Measurements from ENCODE around the gene FAM193A. TPM values are rescaled to one million over a fixed set of nuclear protein-coding genes. Genes with fewer than 3 reads are reported as not detected.
A peak's percentile ranks its signal among the peaks of the same experiment; 100 is the strongest.

The FAM193A gene
- total RNA-seq, 4 donors from 2014 or later: 27.7 to 40.4 (median 31.1) TPM

GRCh38 chr4:2667428-2667827, 131.0 kb downstream of the FAM193A start:
- H3K4me3 ChIP-seq: peak overlapping the region in 1 of 4 donors; percentile 12
- peaks cover 0 to 27% (median 11%) of the 10 kb centered on the region in 4 donors for H3K4me1 ChIP-seq
- H3K27me3 ChIP-seq: no peaks in the 10 kb centered on the region
- no peaks in the 10 kb centered on the region for H3K9me3 ChIP-seq
- TF ChIP-seq POLR2AphosphoS5 (IDR thresholded peaks at IDR 0.05): no peak
- TF ChIP-seq EP300 (IDR thresholded peaks at IDR 0.05; ENCODE audit: low read depth): no peak
- TF ChIP-seq, protein P1, sequence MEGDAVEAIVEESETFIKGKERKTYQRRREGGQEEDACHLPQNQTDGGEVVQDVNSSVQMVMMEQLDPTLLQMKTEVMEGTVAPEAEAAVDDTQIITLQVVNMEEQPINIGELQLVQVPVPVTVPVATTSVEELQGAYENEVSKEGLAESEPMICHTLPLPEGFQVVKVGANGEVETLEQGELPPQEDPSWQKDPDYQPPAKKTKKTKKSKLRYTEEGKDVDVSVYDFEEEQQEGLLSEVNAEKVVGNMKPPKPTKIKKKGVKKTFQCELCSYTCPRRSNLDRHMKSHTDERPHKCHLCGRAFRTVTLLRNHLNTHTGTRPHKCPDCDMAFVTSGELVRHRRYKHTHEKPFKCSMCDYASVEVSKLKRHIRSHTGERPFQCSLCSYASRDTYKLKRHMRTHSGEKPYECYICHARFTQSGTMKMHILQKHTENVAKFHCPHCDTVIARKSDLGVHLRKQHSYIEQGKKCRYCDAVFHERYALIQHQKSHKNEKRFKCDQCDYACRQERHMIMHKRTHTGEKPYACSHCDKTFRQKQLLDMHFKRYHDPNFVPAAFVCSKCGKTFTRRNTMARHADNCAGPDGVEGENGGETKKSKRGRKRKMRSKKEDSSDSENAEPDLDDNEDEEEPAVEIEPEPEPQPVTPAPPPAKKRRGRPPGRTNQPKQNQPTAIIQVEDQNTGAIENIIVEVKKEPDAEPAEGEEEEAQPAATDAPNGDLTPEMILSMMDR (IDR thresholded peaks at IDR 0.05): no peak
- no peak for TF ChIP-seq POLR2A (IDR thresholded peaks at IDR 0.05)
- in situ Hi-C loops (cut with MboI; ENCODE audit: low pct_ligation_motif_present in 1 of 4, low pct_unique_long_range_greater_than_20kb in 1 of 4, low sequenced_read_pairs in 3 of 4) (no loop called here), intact Hi-C loops (cut with DNase I; ENCODE audit: low total_unique reads) (no loop called here)
- no peak for DNase-seq
- peaks cover 0 to 17% (median 3%) of the 10 kb centered on the region in 4 donors for H3K36me3 ChIP-seq
- 10 to 16% methylated on average over 2 of the region's 2 CpGs for WGBS, 2 donors (ENCODE audit: low coverage in 1 of 2)
- peak overlapping the region in 3 of 4 donors; percentile 7 to 42 (median 40) for H3K27ac ChIP-seq

GRCh38 chr4:2671267-2671895, 134.9 kb downstream of the FAM193A start:
- TF ChIP-seq POLR2AphosphoS5 (IDR thresholded peaks at IDR 0.05) (no peak), POLR2A (IDR thresholded peaks at IDR 0.05) (no peak)
- in situ Hi-C loops (cut with MboI; ENCODE audit: low pct_ligation_motif_present in 1 of 4, low pct_unique_long_range_greater_than_20kb in 1 of 4, low sequenced_read_pairs in 3 of 4) (no loop called here), intact Hi-C loops (cut with DNase I; ENCODE audit: low total_unique reads) (no loop called here)
- Histone ChIP-seq H3K36me3 (peaks cover 0 to 36% (median 3%) of the 10 kb centered on the region in 4 donors), H3K27ac (no peak overlapping the region), H3K4me3 (no peak overlapping the region), H3K9me3 (no peaks in the 10 kb centered on the region), H3K27me3 (no peaks in the 10 kb centered on the region), H3K4me1 (peaks cover 0 to 21% (median 14%) of the 10 kb centered on the region in 4 donors)
- no peak for DNase-seq
- WGBS, 2 donors (ENCODE audit: low coverage in 1 of 2): 85 to 100% methylated on average over 1 to 10 of the region's 10 CpGs

DNA sequence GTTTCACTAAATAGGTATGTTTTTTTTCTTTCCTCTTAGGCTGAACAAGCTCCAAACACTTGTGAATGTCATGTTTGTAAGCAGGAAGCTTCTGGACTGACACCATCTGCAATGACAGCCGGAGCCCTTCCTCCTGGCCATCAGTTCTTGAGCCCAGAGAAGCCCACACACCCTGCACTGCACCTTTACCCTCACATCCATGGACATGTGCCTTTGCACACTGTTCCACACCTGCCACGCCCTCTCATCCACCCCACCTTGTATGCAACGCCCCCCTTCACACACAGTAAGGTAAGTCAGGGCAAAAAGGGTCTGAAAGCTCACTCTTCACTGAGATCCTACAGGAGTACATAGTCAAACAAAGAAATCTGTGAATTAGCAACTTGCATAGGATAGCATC, 135.6 kb downstream of the FAM193A start:
- intact Hi-C loops (cut with DNase I; ENCODE audit: low total_unique reads): no loop called here
- no peak overlapping the region for H3K27ac ChIP-seq

GRCh38 chr4:2672700-2673099, 136.3 kb downstream of the FAM193A start:
- Histone ChIP-seq H3K36me3 (peaks cover 0 to 36% (median 3%) of the 10 kb centered on the region in 4 donors), H3K27me3 (no peaks in the 10 kb centered on the region), H3K27ac (no peak overlapping the region), H3K4me3 (no peak overlapping the region), H3K4me1 (peaks cover 0 to 9% (median 4%) of the 10 kb centered on the region in 4 donors), H3K9me3 (no peaks in the 10 kb centered on the region)
- intact Hi-C loops (cut with DNase I; ENCODE audit: low total_unique reads) (no loop called here), in situ Hi-C loops (cut with MboI; ENCODE audit: low pct_ligation_motif_present in 1 of 4, low pct_unique_long_range_greater_than_20kb in 1 of 4, low sequenced_read_pairs in 3 of 4) (no loop called here)
- 43 to 62% methylated on average over 1 to 2 of the region's 2 CpGs for WGBS, 2 donors (ENCODE audit: low coverage in 1 of 2)
- TF ChIP-seq EP300 (IDR thresholded peaks at IDR 0.05; ENCODE audit: low read depth): no peak
- TF ChIP-seq POLR2A (IDR thresholded peaks at IDR 0.05): no peak
- TF ChIP-seq, protein P1 (IDR thresholded peaks at IDR 0.05): no peak
- no peak for TF ChIP-seq POLR2AphosphoS5 (IDR thresholded peaks at IDR 0.05)
- DNase-seq: no peak

More for the DNA sequence above, 135.6 kb downstream of the FAM193A start:
- in situ Hi-C loops (cut with MboI; ENCODE audit: low pct_ligation_motif_present in 1 of 4, low pct_unique_long_range_greater_than_20kb in 1 of 4, low sequenced_read_pairs in 3 of 4): no loop called here
- Histone ChIP-seq H3K36me3 (peaks cover 0 to 36% (median 3%) of the 10 kb centered on the region in 4 donors), H3K4me1 (peaks cover 0 to 14% (median 8%) of the 10 kb centered on the region in 4 donors), H3K9me3 (no peaks in the 10 kb centered on the region), H3K4me3 (no peak overlapping the region), H3K27me3 (no peaks in the 10 kb centered on the region)
- TF ChIP-seq POLR2AphosphoS5 (IDR thresholded peaks at IDR 0.05) (no peak), EP300 (IDR thresholded peaks at IDR 0.05; ENCODE audit: low read depth) (no peak), POLR2A (IDR thresholded peaks at IDR 0.05) (no peak)
- TF ChIP-seq, protein P1 (IDR thresholded peaks at IDR 0.05): no peak
- no peak for DNase-seq
- WGBS, 2 donors (ENCODE audit: low coverage in 1 of 2): 60 to 82% methylated on average over 2 to 3 of the region's 3 CpGs

All from transverse colon (tissue), 4 donors.